Endothelial cell of umbilical vein (primary cell): ENCODE measurements around the gene INO80D.

ENCODE experiments used
- MYC ChIP-seq: IDR thresholded peaks from one replicate; pipeline ENCODE4 v1.6.1; 2011; ENCODE audit warnings: mild to moderate bottlenecking, low read depth, low read length
- POLR2A ChIP-seq: IDR thresholded peaks from 2 replicates; pipeline ENCODE4 v1.6.1; 2012; ENCODE audit warnings: low read depth, mild to moderate bottlenecking, control low read depth, low read length
- POLR2AphosphoS5 ChIP-seq: IDR thresholded peaks from 2 replicates; pipeline ENCODE4 v1.6.1; 2012; ENCODE audit warnings: low read depth, mild to moderate bottlenecking, control low read depth, low read length, moderate library complexity; ENCODE audit not compliant: insufficient read depth
- TF ChIP-seq, protein P1 (sequence below), 2 donors: IDR thresholded peaks; 1 replicate in 1 of 2; 2 replicates in 1 of 2; pipeline ENCODE4 v1.5.1; 2011; ENCODE audit warnings: low read length in 2 of 2, mild to moderate bottlenecking in 2 of 2, moderate library complexity in 2 of 2, control low read depth in 1 of 2, inconsistent platforms in 1 of 2, low read depth in 1 of 2; ENCODE audit not compliant: insufficient read depth in 1 of 2; ENCODE audit errors: extremely low read depth in 1 of 2

- TF ChIP-seq, protein P1, sequence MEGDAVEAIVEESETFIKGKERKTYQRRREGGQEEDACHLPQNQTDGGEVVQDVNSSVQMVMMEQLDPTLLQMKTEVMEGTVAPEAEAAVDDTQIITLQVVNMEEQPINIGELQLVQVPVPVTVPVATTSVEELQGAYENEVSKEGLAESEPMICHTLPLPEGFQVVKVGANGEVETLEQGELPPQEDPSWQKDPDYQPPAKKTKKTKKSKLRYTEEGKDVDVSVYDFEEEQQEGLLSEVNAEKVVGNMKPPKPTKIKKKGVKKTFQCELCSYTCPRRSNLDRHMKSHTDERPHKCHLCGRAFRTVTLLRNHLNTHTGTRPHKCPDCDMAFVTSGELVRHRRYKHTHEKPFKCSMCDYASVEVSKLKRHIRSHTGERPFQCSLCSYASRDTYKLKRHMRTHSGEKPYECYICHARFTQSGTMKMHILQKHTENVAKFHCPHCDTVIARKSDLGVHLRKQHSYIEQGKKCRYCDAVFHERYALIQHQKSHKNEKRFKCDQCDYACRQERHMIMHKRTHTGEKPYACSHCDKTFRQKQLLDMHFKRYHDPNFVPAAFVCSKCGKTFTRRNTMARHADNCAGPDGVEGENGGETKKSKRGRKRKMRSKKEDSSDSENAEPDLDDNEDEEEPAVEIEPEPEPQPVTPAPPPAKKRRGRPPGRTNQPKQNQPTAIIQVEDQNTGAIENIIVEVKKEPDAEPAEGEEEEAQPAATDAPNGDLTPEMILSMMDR (IDR thresholded peaks at IDR 0.05; ENCODE audit: extremely low read depth in 1 of 2, insufficient read depth in 1 of 2, low read depth in 1 of 2, low read length in 2 of 2), result no peak
- no peak for TF ChIP-seq POLR2AphosphoS5
- no peak for TF ChIP-seq MYC
- TF ChIP-seq POLR2A, result no peak
These were observed 3.6 kb downstream of the INO80D start for GRCh38 chr2:206082298-206082843.
